K562 (cell line): ENCODE results near the gene S100A8. TPM values are rescaled to one million over a fixed set of nuclear protein-coding genes. Genes with fewer than 3 reads are reported as not detected.

ENCODE experiments used
- CXXC5 ChIP-seq: fragments of 250-450 bp; sonication (Bioruptor Pico); IDR thresholded peaks from 2 replicates; pipeline ENCODE4 v1.8.0; 2022; ENCODE audit warnings: inconsistent platforms, mild to moderate bottlenecking, moderate library complexity
- ESRRB ChIP-seq: fragments of 250-450 bp; sonication (Bioruptor Pico); IDR thresholded peaks from 2 replicates; pipeline ENCODE4 v1.5.0; 2020; ENCODE audit warnings: mild to moderate bottlenecking, moderate library complexity, borderline replicate concordance
- FOXA3 ChIP-seq, 2 experiments: fragments of 450-650 bp in 1 of 2; sonication (generic) in 1 of 2; formaldehyde crosslinking; IDR thresholded peaks in 1 of 2; conservative IDR thresholded peaks in 1 of 2; 2 replicates each; pipeline versions ENCODE4 v1.4.0 to v1.8.0; 2020 to 2022; ENCODE audit warnings: mild to moderate bottlenecking in 2 of 2, missing genetic modification reagents in 1 of 2
- NFRKB ChIP-seq: fragments of 450-650 bp; IDR thresholded peaks from 2 replicates; pipeline ENCODE4 v1.6.1; 2016; ENCODE audit warnings: low read depth
- RBM22 ChIP-seq: fragments of 200-400 bp; formaldehyde crosslinking; IDR thresholded peaks from 2 replicates; pipeline ENCODE4 v1.6.1; 2018; ENCODE audit warnings: low read length, low read depth; ENCODE audit not compliant: poor library complexity, severe bottlenecking
- RFX5 ChIP-seq: IDR thresholded peaks from 2 replicates; pipeline ENCODE4 v1.6.1; 2011; ENCODE audit warnings: low read depth, mild to moderate bottlenecking, improper control_type of control experiment, low read length
- SP1 ChIP-seq: sonication (generic); formaldehyde crosslinking; IDR thresholded peaks from 2 replicates; pipeline ENCODE4 v1.8.1; 2022; ENCODE audit warnings: mild to moderate bottlenecking, missing genetic modification reagents
- YBX1 ChIP-seq: fragments of 450-650 bp; IDR thresholded peaks from 2 replicates; pipeline ENCODE4 v1.7.1; 2016; ENCODE audit warnings: mild to moderate bottlenecking
- polyA plus RNA-seq, 8 experiments: library from polyadenylated mRNA; depleted of rRNA in 4 of 8; stranded (reverse) in 5 of 8; unstranded in 3 of 8; fragments of >200 nt; fragmentation: Nextera tagmentation in 2 of 8; fragmentation: Illumina TruSeq in 1 of 8; extraction: Ambion mirVana in 2 of 8; extraction: Trizol in 1 of 8; gene quantifications; 2 replicates each; pipeline versions ENCODE4 v1.2.1 to v1.2.3, GENCODE V29; 2011 to 2014; ENCODE audit warnings: inconsistent platforms in 1 of 8, missing spikeins in 1 of 8
- total RNA-seq, 7 experiments: library from RNA; depleted of rRNA in 6 of 7; stranded (reverse); fragments of >200 nt in 6 of 7; fragmentation: Illumina TruSeq in 2 of 7; extraction: Trizol in 2 of 7; gene quantifications; 2 replicates each; pipeline versions ENCODE4 v1.2.1 to v1.2.3, GENCODE V29; 2011 to 2021; ENCODE audit warnings: low replicate concordance in 1 of 7
- TF ChIP-seq, protein P1 (sequence below): fragments of 450-650 bp; IDR thresholded peaks from 2 replicates; pipeline ENCODE4 v1.6.1; 2018; ENCODE audit not compliant: partially characterized antibody
- TF ChIP-seq, protein P2 (sequence below): conservative IDR thresholded peaks from 2 replicates; pipeline ENCODE4 v1.6.1; 2011; ENCODE audit warnings: low read depth, mild to moderate bottlenecking, low read length; ENCODE audit not compliant: control insufficient read depth
- TF ChIP-seq, protein P3 (sequence below): sonication (generic); formaldehyde crosslinking; IDR thresholded peaks from 2 replicates; pipeline ENCODE4 v1.9.0; 2022; ENCODE audit warnings: mild to moderate bottlenecking, missing genetic modification reagents
- TF ChIP-seq, protein P4 (sequence below): fragments of 450-650 bp; IDR thresholded peaks from 2 replicates; pipeline ENCODE4 v1.6.1; 2016; ENCODE audit warnings: low read depth, mild to moderate bottlenecking, moderate library complexity
- TF ChIP-seq, protein P5 (sequence below): fragments of 450-650 bp; formaldehyde crosslinking; IDR thresholded peaks from 2 replicates; pipeline ENCODE4 v1.4.0; 2022; ENCODE audit warnings: mild to moderate bottlenecking, moderate library complexity

The S100A8 gene
- total and polyA plus RNA-seq, 9 of the 15 experiments (the other 6 are each of a cell fraction or from before 2014, with no cell fraction given): 0.15 to 0.60 TPM; not detected in 7

DNA sequence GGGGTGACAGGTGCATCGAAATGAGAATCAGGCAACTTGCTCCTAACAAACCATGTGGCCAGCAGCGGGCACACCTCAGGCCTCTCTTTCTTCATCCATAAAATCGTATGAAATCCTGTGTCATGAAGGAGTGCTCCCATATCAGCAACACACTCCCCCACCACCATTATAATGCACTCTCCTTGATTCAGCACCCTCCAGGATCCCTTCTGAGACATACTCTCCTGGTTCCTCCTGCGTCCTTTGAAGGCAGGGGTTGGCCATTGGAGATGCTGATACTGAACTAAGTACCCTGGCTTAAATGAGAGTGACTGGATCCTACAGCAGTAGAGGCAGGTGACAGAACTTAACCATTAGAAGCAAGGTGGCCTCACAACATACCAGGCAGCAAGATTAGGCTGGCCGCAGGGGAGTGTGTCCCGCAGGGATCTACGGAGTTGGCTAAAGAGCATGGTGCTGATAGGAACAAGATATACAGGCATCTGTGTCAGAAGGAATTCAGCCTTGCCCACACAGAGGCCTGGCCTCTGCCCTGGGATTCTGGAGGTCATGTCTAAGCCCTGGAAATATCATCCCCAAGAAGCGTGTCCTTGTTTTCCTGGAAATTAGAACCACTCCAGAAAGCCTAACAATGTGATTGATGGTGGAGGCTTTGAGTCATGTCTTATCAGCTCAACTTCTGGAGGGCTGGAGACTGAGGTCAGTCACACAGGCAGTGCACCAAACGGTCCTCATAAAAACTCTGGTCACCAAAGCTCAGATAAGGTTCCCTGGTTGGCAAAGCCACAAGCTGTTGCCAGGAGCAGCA, 42.2 kb upstream of the S100A8 start (continued):
- TF ChIP-seq, protein P1, sequence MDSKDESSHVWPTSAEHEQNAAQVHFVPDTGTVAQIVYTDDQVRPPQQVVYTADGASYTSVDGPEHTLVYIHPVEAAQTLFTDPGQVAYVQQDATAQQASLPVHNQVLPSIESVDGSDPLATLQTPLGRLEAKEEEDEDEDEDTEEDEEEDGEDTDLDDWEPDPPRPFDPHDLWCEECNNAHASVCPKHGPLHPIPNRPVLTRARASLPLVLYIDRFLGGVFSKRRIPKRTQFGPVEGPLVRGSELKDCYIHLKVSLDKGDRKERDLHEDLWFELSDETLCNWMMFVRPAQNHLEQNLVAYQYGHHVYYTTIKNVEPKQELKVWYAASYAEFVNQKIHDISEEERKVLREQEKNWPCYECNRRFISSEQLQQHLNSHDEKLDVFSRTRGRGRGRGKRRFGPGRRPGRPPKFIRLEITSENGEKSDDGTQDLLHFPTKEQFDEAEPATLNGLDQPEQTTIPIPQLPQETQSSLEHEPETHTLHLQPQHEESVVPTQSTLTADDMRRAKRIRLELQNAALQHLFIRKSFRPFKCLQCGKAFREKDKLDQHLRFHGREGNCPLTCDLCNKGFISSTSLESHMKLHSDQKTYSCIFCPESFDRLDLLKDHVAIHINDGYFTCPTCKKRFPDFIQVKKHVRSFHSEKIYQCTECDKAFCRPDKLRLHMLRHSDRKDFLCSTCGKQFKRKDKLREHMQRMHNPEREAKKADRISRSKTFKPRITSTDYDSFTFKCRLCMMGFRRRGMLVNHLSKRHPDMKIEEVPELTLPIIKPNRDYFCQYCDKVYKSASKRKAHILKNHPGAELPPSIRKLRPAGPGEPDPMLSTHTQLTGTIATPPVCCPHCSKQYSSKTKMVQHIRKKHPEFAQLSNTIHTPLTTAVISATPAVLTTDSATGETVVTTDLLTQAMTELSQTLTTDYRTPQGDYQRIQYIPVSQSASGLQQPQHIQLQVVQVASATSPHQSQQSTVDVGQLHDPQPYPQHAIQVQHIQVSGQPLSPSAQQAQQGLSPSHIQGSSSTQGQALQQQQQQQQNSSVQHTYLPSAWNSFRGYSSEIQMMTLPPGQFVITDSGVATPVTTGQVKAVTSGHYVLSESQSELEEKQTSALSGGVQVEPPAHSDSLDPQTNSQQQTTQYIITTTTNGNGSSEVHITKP: peak; percentile 30
- TF ChIP-seq RBM22 (no peak), ESRRB (no peak), NFRKB (no peak), SP1 (CRISPR knock-in tag) (peak; percentile 43; the same call in 1 of the 2 replicates), FOXA3 (CRISPR knock-in tag; conservative IDR thresholded peaks at IDR 0.05 in 1 of 2, IDR thresholded peaks at IDR 0.05 in 1 of 2) (peak in 1 of 2 experiments; percentile 48; a peak in 1 of 4 replicates), YBX1 (no peak), RFX5 (no peak), CXXC5 (CRISPR knock-in tag) (peak; percentile 91)
- TF ChIP-seq, protein P2, sequence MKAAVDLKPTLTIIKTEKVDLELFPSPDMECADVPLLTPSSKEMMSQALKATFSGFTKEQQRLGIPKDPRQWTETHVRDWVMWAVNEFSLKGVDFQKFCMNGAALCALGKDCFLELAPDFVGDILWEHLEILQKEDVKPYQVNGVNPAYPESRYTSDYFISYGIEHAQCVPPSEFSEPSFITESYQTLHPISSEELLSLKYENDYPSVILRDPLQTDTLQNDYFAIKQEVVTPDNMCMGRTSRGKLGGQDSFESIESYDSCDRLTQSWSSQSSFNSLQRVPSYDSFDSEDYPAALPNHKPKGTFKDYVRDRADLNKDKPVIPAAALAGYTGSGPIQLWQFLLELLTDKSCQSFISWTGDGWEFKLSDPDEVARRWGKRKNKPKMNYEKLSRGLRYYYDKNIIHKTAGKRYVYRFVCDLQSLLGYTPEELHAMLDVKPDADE: no peak
- TF ChIP-seq, protein P3, sequence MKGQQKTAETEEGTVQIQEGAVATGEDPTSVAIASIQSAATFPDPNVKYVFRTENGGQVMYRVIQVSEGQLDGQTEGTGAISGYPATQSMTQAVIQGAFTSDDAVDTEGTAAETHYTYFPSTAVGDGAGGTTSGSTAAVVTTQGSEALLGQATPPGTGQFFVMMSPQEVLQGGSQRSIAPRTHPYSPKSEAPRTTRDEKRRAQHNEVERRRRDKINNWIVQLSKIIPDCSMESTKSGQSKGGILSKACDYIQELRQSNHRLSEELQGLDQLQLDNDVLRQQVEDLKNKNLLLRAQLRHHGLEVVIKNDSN: 0 out of 2 replicates have a peak, but pooled peaks have one; percentile 29
- TF ChIP-seq, protein P4, sequence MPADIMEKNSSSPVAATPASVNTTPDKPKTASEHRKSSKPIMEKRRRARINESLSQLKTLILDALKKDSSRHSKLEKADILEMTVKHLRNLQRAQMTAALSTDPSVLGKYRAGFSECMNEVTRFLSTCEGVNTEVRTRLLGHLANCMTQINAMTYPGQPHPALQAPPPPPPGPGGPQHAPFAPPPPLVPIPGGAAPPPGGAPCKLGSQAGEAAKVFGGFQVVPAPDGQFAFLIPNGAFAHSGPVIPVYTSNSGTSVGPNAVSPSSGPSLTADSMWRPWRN: peak; percentile 91
- TF ChIP-seq, protein P5, sequence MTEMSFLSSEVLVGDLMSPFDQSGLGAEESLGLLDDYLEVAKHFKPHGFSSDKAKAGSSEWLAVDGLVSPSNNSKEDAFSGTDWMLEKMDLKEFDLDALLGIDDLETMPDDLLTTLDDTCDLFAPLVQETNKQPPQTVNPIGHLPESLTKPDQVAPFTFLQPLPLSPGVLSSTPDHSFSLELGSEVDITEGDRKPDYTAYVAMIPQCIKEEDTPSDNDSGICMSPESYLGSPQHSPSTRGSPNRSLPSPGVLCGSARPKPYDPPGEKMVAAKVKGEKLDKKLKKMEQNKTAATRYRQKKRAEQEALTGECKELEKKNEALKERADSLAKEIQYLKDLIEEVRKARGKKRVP: no peak
